ENCODE results near the gene ANP32A. TPM values are rescaled to one million over a fixed set of nuclear protein-coding genes. Genes with fewer than 3 reads are reported as not detected.
"Not testable (repeated sequence)": the region's sequence is repeated elsewhere in the genome, so short reads cannot be mapped to it uniquely, and the experiment has no call there.

ANP32A gene
- total RNA-seq, 1 donor from 2014 or later: 234 TPM

DNA sequence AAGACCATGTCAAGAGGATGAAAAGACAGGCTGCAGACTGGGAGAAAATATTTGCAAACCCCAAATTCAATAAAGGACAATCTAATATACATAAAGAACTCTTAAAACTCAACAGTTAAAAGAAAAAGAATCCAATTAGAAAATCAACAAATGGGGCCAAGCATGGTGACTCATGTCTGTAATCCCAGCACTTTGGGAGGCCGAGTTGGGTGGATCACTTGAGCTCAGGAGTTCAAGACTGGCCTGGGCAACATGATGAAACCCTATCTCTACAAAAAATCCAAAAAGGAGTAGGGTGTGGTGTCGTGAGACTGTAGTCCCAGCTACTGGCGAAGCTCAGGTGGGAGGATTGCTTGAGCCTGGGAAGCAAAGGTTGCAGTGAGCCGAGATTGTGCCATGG lies 57.6 kb downstream of the ANP32A start:
- intact Hi-C loops (cut with micrococcal nuclease): no loop called here

DNA sequence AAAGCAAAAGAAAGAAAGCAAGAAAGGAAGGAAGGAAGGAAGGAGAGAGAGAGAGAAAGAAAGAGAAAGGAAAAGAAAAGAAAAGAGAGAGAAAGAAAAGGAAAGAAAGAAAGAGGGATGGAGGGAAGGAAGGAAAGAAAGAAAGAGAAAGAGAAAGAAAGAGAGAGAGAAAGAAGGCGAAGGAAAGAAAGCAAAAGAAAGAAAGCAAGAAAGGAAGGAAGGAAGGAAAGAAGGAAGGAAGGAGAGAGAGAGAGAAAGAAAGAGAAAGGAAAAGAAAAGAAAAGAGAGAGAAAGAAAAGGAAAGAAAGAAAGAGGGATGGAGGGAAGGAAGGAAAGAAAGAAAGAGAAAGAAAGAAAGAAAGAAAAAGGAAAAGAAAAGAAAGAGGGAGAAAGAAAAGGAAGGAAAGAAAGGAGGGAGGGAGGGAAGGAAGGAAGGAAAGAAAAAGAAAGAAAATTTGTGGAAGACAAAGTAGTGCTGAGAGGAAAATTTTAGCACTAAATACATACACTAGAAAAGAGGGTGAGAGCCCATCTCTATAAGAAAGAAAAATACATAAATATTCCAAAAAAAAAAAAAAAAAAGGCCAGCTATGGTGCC lies 60.6 kb downstream of the ANP32A start:
- intact Hi-C loops (cut with micrococcal nuclease): not testable (repeated sequence)

DNA sequence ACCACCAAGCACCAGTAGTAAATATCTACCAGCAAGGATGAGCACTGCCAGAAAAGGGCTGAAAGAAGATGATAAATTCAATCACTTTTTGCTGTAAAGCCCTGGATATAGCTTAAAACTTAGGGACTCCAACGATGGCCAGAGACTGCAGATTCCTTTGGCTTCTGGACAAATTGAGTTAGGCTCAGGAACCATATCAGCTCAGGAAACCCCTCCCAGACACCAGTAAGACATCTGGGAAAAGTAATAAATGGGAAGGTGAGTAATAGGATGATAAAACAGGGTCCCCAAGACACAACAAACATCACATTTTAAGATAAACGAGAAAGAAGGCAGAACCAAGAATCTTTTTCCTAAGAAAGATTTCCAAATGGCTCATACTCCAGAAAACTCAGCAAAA lies 65.0 kb downstream of the ANP32A start:
- intact Hi-C loops (cut with micrococcal nuclease): no loop called here

DNA sequence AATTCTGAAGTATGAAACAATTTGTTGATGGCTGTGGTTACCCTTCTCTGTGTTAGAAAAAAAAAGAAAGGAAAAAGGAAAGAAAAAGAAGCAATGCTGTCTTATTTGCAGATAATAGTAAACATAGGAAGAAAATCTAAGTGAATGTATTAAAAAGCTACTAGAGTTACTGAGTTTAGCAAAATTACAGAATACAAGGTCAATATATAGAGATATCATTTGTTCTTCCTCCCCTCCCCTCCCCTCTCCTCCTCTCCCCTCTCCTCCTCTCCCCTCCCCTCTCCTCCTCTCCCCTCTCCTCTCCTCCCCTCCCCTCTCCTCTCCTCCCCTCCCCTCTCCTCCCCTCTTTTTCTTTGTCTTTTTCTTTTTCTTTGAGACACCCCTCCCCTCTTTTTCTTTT lies 69.1 kb downstream of the ANP32A start:
- intact Hi-C loops (cut with micrococcal nuclease): no loop called here

DNA sequence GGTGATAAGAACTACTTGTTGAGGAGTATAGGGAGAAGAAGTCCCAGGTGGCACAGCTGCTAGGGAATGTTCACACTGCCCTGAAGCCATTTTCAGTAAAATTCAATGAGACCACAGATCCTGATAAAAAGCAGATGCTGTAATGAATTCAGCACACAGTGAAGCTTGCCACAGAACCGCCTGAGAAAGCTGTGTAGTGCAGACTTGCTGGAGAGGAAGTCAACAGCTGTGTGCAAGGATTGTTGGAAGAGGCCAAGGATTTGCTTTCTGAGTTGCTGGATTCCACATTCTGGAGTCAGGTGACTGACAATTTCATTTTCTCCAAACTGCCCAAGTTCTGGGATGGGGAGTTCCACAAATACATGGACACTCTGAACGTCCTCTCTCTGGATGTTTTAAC lies 70.9 kb downstream of the ANP32A start:
- intact Hi-C loops (cut with micrococcal nuclease): no loop called here

DNA sequence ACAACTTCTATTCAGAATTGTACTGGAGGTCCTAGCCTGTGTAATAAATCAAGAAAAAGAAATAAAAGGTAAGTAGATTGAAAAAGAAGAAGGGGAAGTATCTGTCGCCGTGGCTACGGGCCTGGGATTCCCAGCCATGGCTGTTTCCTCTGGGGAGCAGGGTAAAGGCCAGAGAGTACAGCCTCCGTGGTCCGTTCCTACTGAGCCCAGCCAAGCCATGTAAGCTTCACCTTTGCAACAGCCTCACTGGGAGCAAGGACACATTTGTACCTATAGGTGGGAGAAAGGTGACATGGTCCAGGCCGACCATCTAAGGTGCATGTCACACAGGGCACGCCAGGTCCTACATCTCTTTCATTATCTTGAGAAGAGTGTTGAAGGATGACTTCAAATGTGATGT lies 71.3 kb downstream of the ANP32A start:
- intact Hi-C loops (cut with micrococcal nuclease): no loop called here

DNA sequence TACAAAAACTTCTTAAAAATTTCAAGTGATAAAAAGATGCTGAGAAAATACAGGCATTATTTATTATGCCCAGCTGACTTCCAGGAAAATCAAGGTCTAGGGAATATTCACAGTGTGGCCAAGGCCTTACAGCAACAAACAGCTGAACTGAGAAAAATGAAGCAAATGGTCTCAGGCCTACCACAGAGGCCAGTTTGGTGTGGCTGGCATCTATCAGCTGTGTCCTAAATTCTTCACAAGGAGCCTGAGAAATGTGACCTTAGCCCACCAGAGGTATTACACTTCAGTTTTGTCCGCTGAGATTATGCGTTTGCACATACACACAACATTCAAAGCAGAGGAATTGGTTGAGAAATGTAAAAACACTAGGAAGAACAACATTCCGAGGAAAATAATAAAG lies 77.4 kb downstream of the ANP32A start:
- intact Hi-C loops (cut with micrococcal nuclease): no loop called here

DNA sequence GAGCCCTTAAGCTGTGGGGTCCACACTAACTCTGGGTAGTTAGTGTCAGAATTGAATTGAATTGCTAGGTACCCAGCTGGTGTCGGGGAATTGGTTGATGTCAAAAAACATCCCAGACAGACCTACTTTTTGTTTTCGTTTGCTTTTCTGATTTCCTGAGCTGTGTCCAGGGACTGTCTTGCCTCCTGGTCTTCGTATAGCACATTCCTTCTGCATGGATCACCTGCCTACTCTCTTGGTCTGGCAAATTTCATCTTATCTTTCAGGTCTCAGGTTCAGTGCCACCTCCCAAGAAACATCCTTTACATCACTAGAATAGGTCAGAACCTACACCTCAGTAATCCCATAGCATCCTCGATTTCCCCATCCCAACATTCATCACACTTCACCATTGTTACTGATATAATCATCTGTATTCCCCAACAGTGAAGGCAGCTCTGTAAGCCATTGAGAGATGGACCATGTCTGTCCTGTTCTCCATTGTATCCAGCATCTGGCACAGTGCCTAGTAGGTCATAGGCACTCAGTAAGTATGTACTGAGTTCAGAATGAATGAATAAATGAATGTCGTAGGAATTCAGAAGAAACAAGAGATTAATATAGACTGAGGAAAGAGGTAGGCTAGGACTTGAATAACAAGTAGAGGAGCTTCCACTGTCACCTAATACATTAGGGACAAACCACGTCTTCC lies 81.2 kb downstream of the ANP32A start:
- intact Hi-C loops (cut with micrococcal nuclease): no loop called here

DNA sequence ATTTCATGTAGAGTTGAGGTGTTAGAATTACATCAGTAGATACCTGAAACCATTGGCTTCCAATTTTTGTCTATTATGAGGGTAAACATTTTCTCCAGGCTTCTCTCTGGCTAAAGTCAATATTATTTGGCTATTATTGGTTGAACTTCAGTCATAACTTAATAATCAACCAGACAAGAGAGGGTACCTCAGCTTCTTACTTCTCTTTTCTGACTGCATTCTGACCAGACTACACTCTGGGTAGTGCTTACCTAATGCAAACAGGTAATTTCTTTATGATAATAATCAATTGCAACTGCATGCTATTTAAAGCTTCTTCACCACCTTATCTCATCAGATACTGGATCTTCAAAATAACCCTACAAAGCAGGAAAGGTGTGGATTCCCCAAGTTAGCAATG lies 85.1 kb downstream of the ANP32A start:
- intact Hi-C loops (cut with micrococcal nuclease): no loop called here

DNA sequence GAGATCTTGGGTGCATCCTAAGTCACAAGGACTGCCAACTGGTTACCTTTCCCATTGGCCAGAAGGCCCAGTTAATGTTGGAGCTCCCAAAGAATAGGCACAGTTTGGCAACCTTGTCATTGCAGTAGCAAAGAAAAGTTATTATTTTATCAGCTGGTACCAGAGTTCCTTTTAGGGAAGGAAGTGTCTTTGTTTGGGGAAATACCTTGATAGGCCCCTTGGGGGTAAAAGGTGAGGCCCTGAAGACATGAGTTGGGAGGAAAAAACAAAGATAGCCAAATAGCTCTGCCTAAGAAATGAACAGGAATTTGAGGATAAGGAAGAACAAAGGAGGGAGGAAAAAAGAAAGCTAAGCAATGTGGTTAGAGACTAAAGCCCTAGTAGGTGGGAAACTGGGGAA lies 85.8 kb downstream of the ANP32A start:
- intact Hi-C loops (cut with micrococcal nuclease): no loop called here

DNA sequence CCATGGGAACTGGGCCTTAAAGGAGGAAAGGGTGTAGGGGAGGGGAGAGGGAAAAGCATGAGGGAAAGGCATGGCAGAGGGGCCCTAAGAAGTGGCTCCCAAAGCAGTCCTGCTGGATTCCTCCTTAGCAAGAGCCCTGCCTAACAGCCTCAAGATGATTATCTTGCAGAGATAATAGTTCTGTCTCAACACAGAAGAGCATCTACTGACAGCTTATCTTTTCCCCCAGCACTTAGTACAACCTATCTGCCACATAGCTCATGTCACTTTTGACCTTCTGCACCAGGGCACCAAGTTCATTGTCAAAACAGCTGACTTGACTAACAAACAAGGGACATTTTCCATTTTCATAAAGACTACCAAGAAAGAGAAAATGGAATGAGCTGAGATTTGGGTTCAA lies 86.3 kb downstream of the ANP32A start:
- intact Hi-C loops (cut with micrococcal nuclease): no loop called here

DNA sequence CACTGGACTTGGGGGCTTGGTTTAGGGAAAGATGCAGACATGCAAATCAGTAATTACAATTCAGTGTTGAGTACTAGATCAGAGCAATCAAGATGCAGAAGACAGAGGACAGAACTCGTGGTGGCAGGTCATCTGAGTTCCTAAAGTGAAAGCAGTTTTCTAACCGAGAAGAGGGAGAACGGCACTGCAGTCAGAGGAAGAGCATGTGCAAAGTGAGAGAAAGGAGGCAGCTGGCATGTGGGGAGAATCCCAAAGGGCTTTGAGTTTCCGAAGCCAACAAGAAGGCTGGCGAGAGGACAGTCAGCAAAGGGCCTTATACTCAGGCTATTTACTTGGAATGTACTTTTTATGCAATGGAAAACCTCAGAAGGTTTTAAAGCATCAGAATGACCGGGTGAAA lies 87.0 kb downstream of the ANP32A start:
- intact Hi-C loops (cut with micrococcal nuclease): no loop called here

DNA sequence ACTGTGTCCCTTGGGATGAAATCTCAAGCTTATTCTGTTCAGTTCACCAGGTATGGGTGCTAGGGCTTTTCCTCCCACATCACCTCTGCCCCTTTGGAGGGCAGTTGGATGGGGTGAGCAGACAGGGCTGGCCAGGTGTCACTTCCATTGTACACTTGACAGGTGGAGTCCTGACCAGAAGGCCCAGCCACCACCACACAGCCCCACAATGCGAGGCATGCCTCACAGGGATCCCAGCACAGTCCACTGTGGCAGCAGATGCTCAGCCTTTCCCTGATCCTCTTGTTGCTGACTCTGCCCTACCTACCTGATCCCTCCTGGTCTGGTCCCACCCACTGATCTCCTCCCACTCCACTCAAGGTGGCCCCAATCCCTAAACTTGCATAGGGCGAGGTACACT lies 88.2 kb downstream of the ANP32A start:
- intact Hi-C loops (cut with micrococcal nuclease): no loop called here

DNA sequence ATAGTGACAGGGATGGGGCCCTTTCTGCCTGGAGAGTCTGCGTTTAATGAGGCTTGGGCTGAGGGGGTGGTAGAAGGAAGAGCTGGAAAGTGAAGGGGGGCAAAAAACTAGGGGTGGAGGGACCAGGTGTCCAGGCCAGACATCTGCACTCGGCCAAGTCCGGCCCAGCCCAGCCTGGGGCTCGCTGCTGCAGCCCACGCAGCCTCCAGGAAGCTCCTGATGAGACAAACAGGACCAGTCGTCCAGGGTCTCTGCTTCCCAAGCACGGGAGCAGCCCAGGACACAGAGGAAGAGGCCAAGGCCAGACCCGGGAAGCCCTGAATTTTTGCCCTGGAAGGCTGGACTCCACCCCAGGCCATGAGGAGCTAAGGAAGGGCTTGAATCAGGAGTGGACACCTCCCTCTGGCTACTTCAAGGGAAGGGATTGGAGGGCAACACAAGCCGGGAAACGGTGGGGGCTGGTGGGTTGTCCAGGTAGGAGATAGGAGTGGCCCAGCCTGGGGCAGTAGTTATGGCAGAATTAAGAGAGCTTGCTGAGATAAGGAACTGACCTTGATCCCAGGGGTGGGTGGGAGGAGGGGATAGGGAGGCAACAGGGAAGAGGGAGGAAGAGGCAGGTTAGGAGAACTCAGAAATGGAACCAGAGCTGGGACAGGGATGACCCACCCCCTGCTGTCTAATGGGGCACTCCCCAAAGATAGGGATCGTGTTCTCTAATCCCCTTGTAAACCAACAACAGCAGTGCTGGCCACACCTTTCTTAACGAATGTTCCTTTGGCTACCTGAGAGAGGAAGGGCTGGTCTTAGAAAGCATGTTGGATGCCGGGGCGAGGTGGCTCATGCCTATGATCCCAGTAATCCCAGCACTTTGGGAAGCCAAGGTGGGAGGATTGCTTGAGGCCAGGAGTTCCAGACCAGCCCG lies 89.5 kb downstream of the ANP32A start:
- intact Hi-C loops (cut with micrococcal nuclease): loop anchor here (1.0 kb wide), 2 partner anchors 23 to 145 kb away; no protein-coding TSS in a partner anchor

DNA sequence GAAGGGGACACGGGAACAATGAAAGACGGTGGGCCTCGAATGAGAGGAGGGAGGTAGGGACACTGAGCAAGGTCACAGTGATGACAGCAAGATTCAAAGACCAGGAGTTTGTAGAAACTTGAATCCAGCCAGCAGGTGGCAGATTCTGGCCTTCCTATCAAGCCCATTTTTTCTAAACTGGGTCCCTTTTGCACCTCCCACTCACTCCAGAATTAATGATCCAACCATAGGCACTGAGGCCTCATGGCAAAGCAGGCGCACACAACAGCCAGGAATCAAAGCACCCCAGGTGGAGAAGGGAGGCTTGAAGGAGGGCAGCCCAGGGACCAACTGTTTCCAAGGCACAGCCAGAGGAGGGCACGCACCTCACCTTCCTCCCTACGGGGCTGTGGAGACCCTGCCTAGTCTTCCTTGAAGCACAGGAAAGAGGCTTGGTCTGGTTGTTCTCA lies 90.2 kb downstream of the ANP32A start:
- intact Hi-C loops (cut with micrococcal nuclease): loop anchor here (1.0 kb wide), 2 partner anchors 24 to 146 kb away; no protein-coding TSS in a partner anchor

DNA sequence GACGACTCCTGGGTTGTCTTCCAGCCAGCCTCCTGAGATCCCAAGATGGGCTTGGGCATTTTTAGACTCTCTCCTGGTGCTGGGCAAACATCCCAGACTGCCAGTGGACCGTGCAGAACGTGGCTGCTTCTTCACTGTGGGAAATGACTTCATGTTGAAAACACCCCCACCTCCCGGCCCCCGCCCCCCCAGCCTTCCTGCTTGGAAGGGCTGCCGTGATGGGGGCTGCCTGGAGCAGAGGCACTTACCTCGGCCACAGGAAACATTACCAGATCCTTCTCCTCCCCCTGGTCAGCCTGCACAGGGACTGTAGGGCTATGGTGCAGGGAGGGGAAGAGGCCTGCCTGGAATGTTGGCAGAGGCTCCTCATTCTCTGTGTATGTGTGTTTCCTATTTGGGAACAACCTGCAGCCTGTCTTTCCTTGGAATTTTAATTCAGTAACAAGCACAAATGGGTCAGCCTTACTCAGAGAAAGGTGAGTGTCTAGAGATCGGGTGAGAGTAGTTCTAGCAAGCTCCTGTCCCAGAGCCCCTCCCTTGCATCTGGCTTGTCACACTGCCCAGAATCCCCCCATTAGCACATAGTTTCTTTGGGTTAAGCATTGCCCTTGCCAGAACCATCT lies 90.8 kb downstream of the ANP32A start:
- intact Hi-C loops (cut with micrococcal nuclease): loop anchor here (1.0 kb wide), 2 partner anchors 24 to 146 kb away; no protein-coding TSS in a partner anchor

Other genes with a start within 250 kb of the ANP32A start
- not detected in 2 replicates for gene CORO2B, start 241.9 kb downstream of the ANP32A start, total RNA-seq
- 0.64 and 1.0 TPM in 2 replicates for gene SPESP1, start 109.6 kb upstream of the ANP32A start, total RNA-seq
- 0.02 TPM in 2 replicates for gene NOX5, start 193.8 kb upstream of the ANP32A start, total RNA-seq

Measured in T-helper 2 cell treated with Interferon-gamma antibody and Interleukin-4, amounts not matched to agents 100 ng/mL and 5 ng/mL, for 36 hours (primary cell).